ENCODE results near the gene CDH4. TPM values are rescaled to one million over a fixed set of nuclear protein-coding genes. Genes with fewer than 3 reads are reported as not detected.
A peak's percentile ranks its signal among the peaks of the same experiment; 100 is the strongest.

Gene CDH4
- total RNA-seq, 1 donor from 2014 or later: 2.9 TPM

- Mint-ChIP-seq H3K9me3 (peaks cover 37% of the 10 kb centered on the region), H3K27me3 (ENCODE audit: insufficient read depth, low read depth) (peaks cover 4% of the 10 kb centered on the region), H3K36me3 (peaks cover 15% of the 10 kb centered on the region), H3K27ac (peak overlapping the region; percentile 65), H3K4me3 (no peak overlapping the region), H3K4me1 (peaks cover 19% of the 10 kb centered on the region)
- no peaks in the 10 kb centered on the region for H4K20me1 ChIP-seq (ENCODE audit: low read depth)
- H3K79me2 ChIP-seq (ENCODE audit: low read depth): no peaks in the 10 kb centered on the region
- H3K27ac ChIP-seq: no peak overlapping the region
- H2AFZ ChIP-seq (replicated peaks): no peak overlapping the region
- no peaks in the 10 kb centered on the region for H3K36me3 ChIP-seq
- H3K4me1 ChIP-seq: no peaks in the 10 kb centered on the region
- no peaks in the 10 kb centered on the region for H3K9me3 ChIP-seq (ENCODE audit: low read depth)
- H3K4me3 ChIP-seq: no peak overlapping the region
- H3K9ac ChIP-seq: no peak overlapping the region
- H3F3A ChIP-seq (ENCODE audit: low read depth): peaks cover 7% of the 10 kb centered on the region
- TF ChIP-seq EZH2phosphoT487 (IDR thresholded peaks at IDR 0.05) (no peak), EZH2 (IDR thresholded peaks at IDR 0.05) (no peak), CTCF (IDR thresholded peaks at IDR 0.05) (no peak)
- H3K27me3 ChIP-seq: no peaks in the 10 kb centered on the region
- no peak for DNase-seq (ENCODE audit: low spot score)
- no peak overlapping the region for H3K4me2 ChIP-seq
These were observed 128.0 kb downstream of the CDH4 start for GRCh38 chr20:61379898-61380544.

GRCh38 chr20:61380545-61380915 lies 128.5 kb downstream of the CDH4 start:
- no peaks in the 10 kb centered on the region for H3K27me3 ChIP-seq
- no peaks in the 10 kb centered on the region for H3K4me1 ChIP-seq
- H3K9me3 ChIP-seq (ENCODE audit: low read depth): no peaks in the 10 kb centered on the region
- Mint-ChIP-seq H3K27me3 (ENCODE audit: insufficient read depth, low read depth) (peaks cover 4% of the 10 kb centered on the region), H3K36me3 (peaks cover 15% of the 10 kb centered on the region), H3K4me1 (peaks cover 19% of the 10 kb centered on the region), H3K4me3 (no peak overlapping the region), H3K9me3 (peaks cover 38% of the 10 kb centered on the region), H3K27ac (peak overlapping the region; percentile 65)
- no peak overlapping the region for H3K27ac ChIP-seq
- no peaks in the 10 kb centered on the region for H4K20me1 ChIP-seq (ENCODE audit: low read depth)
- peaks cover 7% of the 10 kb centered on the region for H3F3A ChIP-seq (ENCODE audit: low read depth)
- H3K9ac ChIP-seq: no peak overlapping the region
- H3K79me2 ChIP-seq (ENCODE audit: low read depth): no peaks in the 10 kb centered on the region
- DNase-seq (ENCODE audit: low spot score): no peak
- no peak overlapping the region for H2AFZ ChIP-seq (replicated peaks)
- H3K36me3 ChIP-seq: no peaks in the 10 kb centered on the region
- H3K4me3 ChIP-seq: no peak overlapping the region
- TF ChIP-seq CTCF (IDR thresholded peaks at IDR 0.05) (no peak), EZH2phosphoT487 (IDR thresholded peaks at IDR 0.05) (no peak), EZH2 (IDR thresholded peaks at IDR 0.05) (no peak)
- no peak overlapping the region for H3K4me2 ChIP-seq

GRCh38 chr20:61382194-61382593 lies 130.1 kb downstream of the CDH4 start:
- no peaks in the 10 kb centered on the region for H4K20me1 ChIP-seq (ENCODE audit: low read depth)
- H3F3A ChIP-seq (ENCODE audit: low read depth): peaks cover 7% of the 10 kb centered on the region
- Mint-ChIP-seq H3K4me1 (peaks cover 19% of the 10 kb centered on the region), H3K9me3 (peaks cover 43% of the 10 kb centered on the region), H3K36me3 (peaks cover 15% of the 10 kb centered on the region), H3K4me3 (no peak overlapping the region), H3K27ac (no peak overlapping the region), H3K27me3 (ENCODE audit: insufficient read depth, low read depth) (peaks cover 4% of the 10 kb centered on the region)
- no peaks in the 10 kb centered on the region for H3K9me3 ChIP-seq (ENCODE audit: low read depth)
- no peaks in the 10 kb centered on the region for H3K36me3 ChIP-seq
- no peaks in the 10 kb centered on the region for H3K79me2 ChIP-seq (ENCODE audit: low read depth)
- no peak for DNase-seq (ENCODE audit: low spot score)
- H2AFZ ChIP-seq (replicated peaks): no peak overlapping the region
- no peaks in the 10 kb centered on the region for H3K27me3 ChIP-seq
- H3K4me1 ChIP-seq: no peaks in the 10 kb centered on the region
- no peak overlapping the region for H3K4me2 ChIP-seq
- no peak overlapping the region for H3K4me3 ChIP-seq
- no peak overlapping the region for H3K27ac ChIP-seq
- TF ChIP-seq CTCF (IDR thresholded peaks at IDR 0.05) (no peak), EZH2phosphoT487 (IDR thresholded peaks at IDR 0.05) (no peak), EZH2 (IDR thresholded peaks at IDR 0.05) (no peak)
- H3K9ac ChIP-seq: no peak overlapping the region

Data from neural progenitor cell (in vitro differentiated cells).